K562 (cell line): ENCODE measurements around the gene TMEM129. TPM values are rescaled to one million over a fixed set of nuclear protein-coding genes. Genes with fewer than 3 reads are reported as not detected.
A peak's percentile ranks its signal among the peaks of the same experiment; 100 is the strongest.

Source experiments
- CHD4 ChIP-seq: fragments of 200-600 bp; sonication (generic); IDR thresholded peaks from 3 replicates; pipeline ENCODE4 v1.6.1; 2012; ENCODE audit warnings: low read depth, mild to moderate bottlenecking, mixed read lengths, low read length, inconsistent platforms; ENCODE audit not compliant: insufficient read depth, insufficient replicate concordance, poor library complexity, severe bottlenecking
- E2F6 ChIP-seq, 2 experiments: IDR thresholded peaks; 2 replicates each; pipeline ENCODE4 v1.6.1; 2011; ENCODE audit warnings: borderline replicate concordance in 1 of 2, control low read depth in 1 of 2, low read depth in 1 of 2, low read length in 1 of 2, mild to moderate bottlenecking in 1 of 2, mixed read lengths in 1 of 2, moderate library complexity in 1 of 2; ENCODE audit not compliant: insufficient read depth in 1 of 2, insufficient read length in 1 of 2, poor library complexity in 1 of 2, severe bottlenecking in 1 of 2; ENCODE audit errors: extremely low read depth in 1 of 2
- GATAD2A ChIP-seq: fragments of 450-650 bp; IDR thresholded peaks from 2 replicates; pipeline ENCODE4 v1.6.1; 2017
- MAZ ChIP-seq, 2 experiments: fragments of 450-650 bp in 1 of 2; sonication (generic) in 1 of 2; formaldehyde crosslinking; IDR thresholded peaks in 1 of 2; conservative IDR thresholded peaks in 1 of 2; 2 replicates each; pipeline versions ENCODE4 v1.4.0 to v1.5.0; 2020; ENCODE audit warnings: mild to moderate bottlenecking in 1 of 2, missing genetic modification reagents in 1 of 2
- NR1H2 ChIP-seq: sonication (generic); formaldehyde crosslinking; IDR thresholded peaks from 2 replicates; pipeline ENCODE4 v1.4.0; 2020; ENCODE audit warnings: mild to moderate bottlenecking, missing genetic modification reagents
- NR3C1 ChIP-seq: sonication (generic); formaldehyde crosslinking; IDR thresholded peaks from 2 replicates; pipeline ENCODE4 v1.8.1; 2022; ENCODE audit warnings: missing genetic modification reagents
- PREB ChIP-seq: sonication (generic); formaldehyde crosslinking; IDR thresholded peaks from 2 replicates; pipeline ENCODE4 v1.8.1; 2023; ENCODE audit warnings: mild to moderate bottlenecking, missing genetic modification reagents
- ZFX ChIP-seq: sonication (generic); formaldehyde crosslinking; IDR thresholded peaks from 2 replicates; pipeline ENCODE4 v1.8.0; 2022; ENCODE audit warnings: mild to moderate bottlenecking, missing genetic modification reagents, moderate library complexity
- ZNF57 ChIP-seq: fragments of 450-650 bp; formaldehyde crosslinking; IDR thresholded peaks from 2 replicates; pipeline ENCODE4 v1.4.0; 2020; ENCODE audit warnings: mild to moderate bottlenecking, moderate library complexity
- ZNF639 ChIP-seq, 2 experiments: fragments of 200-800 bp in 1 of 2; sonication (Bioruptor generic) in 1 of 2; sonication (generic) in 1 of 2; formaldehyde crosslinking in 1 of 2; IDR thresholded peaks in 1 of 2; conservative IDR thresholded peaks in 1 of 2; 2 replicates each; pipeline versions ENCODE4 v1.5.0 to v1.6.1; 2016 to 2020; ENCODE audit warnings: missing compliant biosample characterization in 1 of 2, missing genetic modification characterization in 1 of 2, missing genetic modification reagents in 1 of 2
- polyA plus RNA-seq, 8 experiments: library from polyadenylated mRNA; depleted of rRNA in 4 of 8; stranded (reverse) in 5 of 8; unstranded in 3 of 8; fragments of >200 nt; fragmentation: Nextera tagmentation in 2 of 8; fragmentation: Illumina TruSeq in 1 of 8; extraction: Ambion mirVana in 2 of 8; extraction: Trizol in 1 of 8; gene quantifications; 2 replicates each; pipeline versions ENCODE4 v1.2.1 to v1.2.3, GENCODE V29; 2011 to 2014; ENCODE audit warnings: inconsistent platforms in 1 of 8, missing spikeins in 1 of 8
- total RNA-seq, 7 experiments: library from RNA; depleted of rRNA in 6 of 7; stranded (reverse); fragments of >200 nt in 6 of 7; fragmentation: Illumina TruSeq in 2 of 7; extraction: Trizol in 2 of 7; gene quantifications; 2 replicates each; pipeline versions ENCODE4 v1.2.1 to v1.2.3, GENCODE V29; 2011 to 2021; ENCODE audit warnings: low replicate concordance in 1 of 7

TMEM129 gene
- total and polyA plus RNA-seq, 9 of the 15 experiments (the other 6 are each of a cell fraction or from before 2014, with no cell fraction given): 0.34 to 47.2 (median 18.8) TPM

GRCh38 chr4:1755297-1755696 lies 34.2 kb upstream of the TMEM129 start (continued):
- TF ChIP-seq E2F6 (IDR thresholded peaks at IDR 0.05; ENCODE audit: borderline replicate concordance in 1 of 2, extremely low read depth in 1 of 2, insufficient read depth in 1 of 2, insufficient read length in 1 of 2, low read depth in 1 of 2, low read length in 1 of 2, poor library complexity in 1 of 2, severe bottlenecking in 1 of 2): peak in 1 of 2 experiments; percentile 59
- TF ChIP-seq ZNF57: no peak
- 0 out of 2 replicates have a peak, but pooled peaks have one; percentile 29 for TF ChIP-seq ZFX (CRISPR knock-in tag)
- no peak for TF ChIP-seq CHD4
- no peak for TF ChIP-seq PREB (CRISPR knock-in tag)
- no peak for TF ChIP-seq NR3C1 (CRISPR knock-in tag)
- TF ChIP-seq ZNF639 (CRISPR knock-in tag; conservative IDR thresholded peaks at IDR 0.05 in 1 of 2, IDR thresholded peaks at IDR 0.05 in 1 of 2): no peak
- TF ChIP-seq NR1H2 (CRISPR knock-in tag): no peak
- TF ChIP-seq GATAD2A: no peak
- TF ChIP-seq MAZ (CRISPR knock-in tag; conservative IDR thresholded peaks at IDR 0.05 in 1 of 2, IDR thresholded peaks at IDR 0.05 in 1 of 2): no peak
